ENCODE measurements around the gene CFB. TPM values are rescaled to one million over a fixed set of nuclear protein-coding genes. Genes with fewer than 3 reads are reported as not detected.

Gene CFB
- total RNA-seq (2014; rRNA removed) (0.86 TPM in 1 of 2 replicates, not detected in the other), Bru-seq, nascent RNA (percentile 24 among the genes with signal in this experiment), BruChase-seq, experiment 1, labeled RNA remaining after a 6-hour chase (percentile 48 among the genes with signal in this experiment), BruChase-seq, experiment 2, labeled RNA remaining after a 2-hour chase (percentile 44 among the genes with signal in this experiment)
- long read RNA-seq, transcript CFB-271 (18 exons, 2,862 nt): major isoform, 5 of 5 reads
- long read RNA-seq, partial matches to known transcripts: 0 of 5 reads
- long read RNA-seq, other reads (novel, unspliced or antisense): 0 of 5 reads

DNA sequence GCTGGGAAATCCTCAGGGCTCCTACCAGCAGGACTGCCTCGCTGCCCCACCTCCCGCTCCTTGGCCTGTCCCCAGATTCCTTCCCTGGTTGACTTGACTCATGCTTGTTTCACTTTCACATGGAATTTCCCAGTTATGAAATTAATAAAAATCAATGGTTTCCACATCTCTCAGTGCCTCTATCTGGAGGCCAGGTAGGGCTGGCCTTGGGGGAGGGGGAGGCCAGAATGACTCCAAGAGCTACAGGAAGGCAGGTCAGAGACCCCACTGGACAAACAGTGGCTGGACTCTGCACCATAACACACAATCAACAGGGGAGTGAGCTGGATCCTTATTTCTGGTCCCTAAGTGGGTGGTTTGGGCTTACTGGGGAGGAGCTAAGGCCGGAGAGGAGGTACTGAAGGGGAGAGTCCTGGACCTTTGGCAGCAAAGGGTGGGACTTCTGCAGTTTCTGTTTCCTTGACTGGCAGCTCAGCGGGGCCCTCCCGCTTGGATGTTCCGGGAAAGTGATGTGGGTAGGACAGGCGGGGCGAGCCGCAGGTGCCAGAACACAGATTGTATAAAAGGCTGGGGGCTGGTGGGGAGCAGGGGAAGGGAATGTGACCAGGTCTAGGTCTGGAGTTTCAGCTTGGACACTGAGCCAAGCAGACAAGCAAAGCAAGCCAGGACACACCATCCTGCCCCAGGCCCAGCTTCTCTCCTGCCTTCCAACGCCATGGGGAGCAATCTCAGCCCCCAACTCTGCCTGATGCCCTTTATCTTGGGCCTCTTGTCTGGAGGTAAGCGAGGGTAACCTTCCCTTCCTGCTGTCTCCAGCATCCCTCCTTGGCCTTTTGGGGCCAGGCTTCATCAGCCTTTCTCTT is at the start of gene CFB:
Gene CFB (plus strand): TSS at position 589 of the 863 bp plus-strand sequence. CDS start 127 bp downstream, at position 716.
- peak; percentile 79 for DNase-seq
- TF ChIP-seq, protein P1, sequence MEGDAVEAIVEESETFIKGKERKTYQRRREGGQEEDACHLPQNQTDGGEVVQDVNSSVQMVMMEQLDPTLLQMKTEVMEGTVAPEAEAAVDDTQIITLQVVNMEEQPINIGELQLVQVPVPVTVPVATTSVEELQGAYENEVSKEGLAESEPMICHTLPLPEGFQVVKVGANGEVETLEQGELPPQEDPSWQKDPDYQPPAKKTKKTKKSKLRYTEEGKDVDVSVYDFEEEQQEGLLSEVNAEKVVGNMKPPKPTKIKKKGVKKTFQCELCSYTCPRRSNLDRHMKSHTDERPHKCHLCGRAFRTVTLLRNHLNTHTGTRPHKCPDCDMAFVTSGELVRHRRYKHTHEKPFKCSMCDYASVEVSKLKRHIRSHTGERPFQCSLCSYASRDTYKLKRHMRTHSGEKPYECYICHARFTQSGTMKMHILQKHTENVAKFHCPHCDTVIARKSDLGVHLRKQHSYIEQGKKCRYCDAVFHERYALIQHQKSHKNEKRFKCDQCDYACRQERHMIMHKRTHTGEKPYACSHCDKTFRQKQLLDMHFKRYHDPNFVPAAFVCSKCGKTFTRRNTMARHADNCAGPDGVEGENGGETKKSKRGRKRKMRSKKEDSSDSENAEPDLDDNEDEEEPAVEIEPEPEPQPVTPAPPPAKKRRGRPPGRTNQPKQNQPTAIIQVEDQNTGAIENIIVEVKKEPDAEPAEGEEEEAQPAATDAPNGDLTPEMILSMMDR (conservative IDR thresholded peaks at IDR 0.05; ENCODE audit: low read depth, low read length): no peak
- no peak for TF ChIP-seq EZH2 (IDR thresholded peaks at IDR 0.05; ENCODE audit: low read length, unreplicated experiment)
- TF ChIP-seq EZH2phosphoT487 (IDR thresholded peaks at IDR 0.05; ENCODE audit: borderline replicate concordance, low read length): no peak

DNA sequence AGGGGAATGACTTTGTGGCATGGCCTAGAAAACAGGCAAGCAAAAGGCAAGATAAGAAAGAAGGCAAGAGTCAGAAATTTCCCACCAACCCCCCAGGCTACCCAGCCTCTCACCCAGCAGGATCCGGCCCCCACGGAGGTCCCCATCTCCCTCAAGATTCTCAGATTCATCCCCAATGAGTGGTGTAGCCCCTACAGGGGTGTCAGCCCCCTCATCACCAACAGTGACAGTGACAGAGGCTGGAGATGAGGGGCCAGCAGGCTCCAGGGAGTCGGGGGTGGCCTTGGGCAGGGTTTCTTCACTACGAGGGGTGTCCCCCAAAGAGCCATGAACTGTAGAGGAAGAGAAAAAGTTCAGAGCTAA is 49.4 kb upstream of the CFB start:
- CTCF ChIA-PET: no interaction called here

More for the DNA sequence above, at the start of gene CFB:
- no peaks in the 10 kb centered on the region for H3K36me3 ChIP-seq (ENCODE audit: low read depth, low read length)
- intact Hi-C loops (cut with micrococcal nuclease): no loop called here
- no peaks in the 10 kb centered on the region for H3F3A ChIP-seq (ENCODE audit: low read length, unreplicated experiment)
- peak within 1 kb of the TSS; percentile 74 for H3K4me2 ChIP-seq (ENCODE audit: low read length)
- peak within 1 kb of the TSS; percentile 29; the same call in 1 of the 2 replicates for H3K4me3 ChIP-seq (ENCODE audit: low read length)
- H3K27ac ChIP-seq (ENCODE audit: low read length): peak within 1 kb of the TSS; percentile 81
- no peaks in the 10 kb centered on the region for H3K9me2 ChIP-seq (replicated peaks; ENCODE audit: low read length)
- no peaks in the 10 kb centered on the region for H3K9me3 ChIP-seq (ENCODE audit: low read length)
- ATAC-seq: peak; percentile 83
- ChIA-PET CTCF (no interaction called here), POLR2A (ENCODE audit: unreplicated experiment) (no interaction called here)
- H3K79me2 ChIP-seq (ENCODE audit: low read length): no peaks in the 10 kb centered on the region
- H3K4me1 ChIP-seq (ENCODE audit: insufficient read depth, low read length): peaks cover 23% of the 10 kb centered on the region
- peak within 1 kb of the TSS; percentile 34; the same call in 1 of the 2 replicates for H3K9ac ChIP-seq (ENCODE audit: low read length)
- no peaks in the 10 kb centered on the region for H3K27me3 ChIP-seq (ENCODE audit: low read length)
- no peaks in the 10 kb centered on the region for H4K20me1 ChIP-seq (ENCODE audit: low read length)
- BruUV-seq (replicated peaks): no TSS peak
- peak within 1 kb of the TSS; percentile 59; the same call in 1 of the 2 replicates for H2AFZ ChIP-seq (ENCODE audit: low read length)

More for the DNA sequence above, 49.4 kb upstream of the CFB start:
- no peak for ATAC-seq
- TF ChIP-seq EZH2 (IDR thresholded peaks at IDR 0.05; ENCODE audit: low read length, unreplicated experiment) (no peak), EZH2phosphoT487 (IDR thresholded peaks at IDR 0.05; ENCODE audit: borderline replicate concordance, low read length) (no peak)
- TF ChIP-seq, protein P1 (conservative IDR thresholded peaks at IDR 0.05; ENCODE audit: low read depth, low read length): no peak
- intact Hi-C loops (cut with micrococcal nuclease): loop anchor here (5.0 kb wide), 1 partner anchor 34 kb away; the partner anchor contains the start of gene NEU1
- peaks cover 33% of the 10 kb centered on the region for H3K4me1 ChIP-seq (ENCODE audit: insufficient read depth, low read length)
- H3K4me2 ChIP-seq (ENCODE audit: low read length): peak overlapping the region; percentile 95
- BruUV-seq (replicated peaks): no TSS peak
- peaks cover 4% of the 10 kb centered on the region for H3F3A ChIP-seq (ENCODE audit: low read length, unreplicated experiment)
- peak overlapping the region; percentile 81 for H3K4me3 ChIP-seq (ENCODE audit: low read length)
- POLR2A ChIA-PET (ENCODE audit: unreplicated experiment): interaction anchor here (0.6 kb wide), 1 partner anchor 55 kb away, joined by 3 read pairs; no protein-coding TSS in a partner anchor
- peak overlapping the region; percentile 81 for H3K9ac ChIP-seq (ENCODE audit: low read length)
- H4K20me1 ChIP-seq (ENCODE audit: low read length): no peaks in the 10 kb centered on the region
- no peaks in the 10 kb centered on the region for H3K9me2 ChIP-seq (replicated peaks; ENCODE audit: low read length)
- peaks cover 19% of the 10 kb centered on the region for H3K36me3 ChIP-seq (ENCODE audit: low read depth, low read length)
- DNase-seq: no peak
- no peaks in the 10 kb centered on the region for H3K27me3 ChIP-seq (ENCODE audit: low read length)
- peak overlapping the region; percentile 70 for H2AFZ ChIP-seq (ENCODE audit: low read length)
- no peaks in the 10 kb centered on the region for H3K9me3 ChIP-seq (ENCODE audit: low read length)
- H3K27ac ChIP-seq (ENCODE audit: low read length): no peak overlapping the region
- peaks cover 34% of the 10 kb centered on the region for H3K79me2 ChIP-seq (ENCODE audit: low read length)
